Neural progenitor cell (in vitro differentiated cells): ENCODE data around the gene AHNAK2. TPM values are rescaled to one million over a fixed set of nuclear protein-coding genes. Genes with fewer than 3 reads are reported as not detected.

Experiments
- DNase-seq: peaks from one replicate; pipeline ENCODE4 v3.0.0-alpha.2; 2016; ENCODE audit warnings: low spot score
- H2AFZ ChIP-seq: fragments of 200-600 bp; sonication (generic); replicated peaks from 2 replicates; pipeline ENCODE4 v1.6.1; 2016; ENCODE audit warnings: antibody characterized with exemption
- H3F3A ChIP-seq: fragments of 200-600 bp; sonication (generic); 2 replicates; pipeline ENCODE4 v1.6.1; 2016; ENCODE audit warnings: antibody characterized with exemption, low read depth
- H3K27ac ChIP-seq: fragments of 200-600 bp; sonication (generic); 2 replicates; pipeline ENCODE4 v1.5.1; 2016; ENCODE audit warnings: mild to moderate bottlenecking
- H3K27me3 ChIP-seq: fragments of 200-600 bp; sonication (generic); 2 replicates; pipeline ENCODE4 v1.6.1; 2016; ENCODE audit warnings: mild to moderate bottlenecking, moderate library complexity
- H3K36me3 ChIP-seq: fragments of 200-600 bp; sonication (generic); 2 replicates; pipeline ENCODE4 v1.5.1; 2016
- H3K4me1 ChIP-seq: fragments of 200-600 bp; sonication (generic); 2 replicates; pipeline ENCODE4 v1.6.1; 2016; ENCODE audit warnings: mixed run types
- H3K4me2 ChIP-seq: fragments of 200-600 bp; sonication (generic); 2 replicates; pipeline ENCODE4 v1.6.1; 2016
- H3K4me3 ChIP-seq: fragments of 200-600 bp; sonication (generic); 2 replicates; pipeline ENCODE4 v1.5.1; 2016
- H3K79me2 ChIP-seq: fragments of 200-600 bp; sonication (generic); 2 replicates; pipeline ENCODE4 v1.6.1; 2016; ENCODE audit warnings: low read depth
- H3K9ac ChIP-seq: fragments of 200-600 bp; sonication (generic); 2 replicates; pipeline ENCODE4 v1.6.1; 2016
- H3K9me3 ChIP-seq: fragments of 200-600 bp; sonication (generic); 2 replicates; pipeline ENCODE4 v1.5.1; 2016; ENCODE audit warnings: low read depth
- H4K20me1 ChIP-seq: fragments of 200-600 bp; sonication (generic); 2 replicates; pipeline ENCODE4 v1.6.1; 2016; ENCODE audit warnings: low read depth
- H3K27ac Mint-ChIP-seq: 3 replicates; pipeline ENCODE4 v1.8.0; 2021; ENCODE audit warnings: mixed read lengths
- H3K27me3 Mint-ChIP-seq: 2 replicates; pipeline ENCODE4 v1.8.0; 2022; ENCODE audit warnings: low read depth, mild to moderate bottlenecking, inconsistent platforms, moderate library complexity, mixed read lengths; ENCODE audit not compliant: insufficient read depth
- H3K36me3 Mint-ChIP-seq: 3 replicates; pipeline ENCODE4 v1.8.0; 2021; ENCODE audit warnings: mixed read lengths
- H3K4me1 Mint-ChIP-seq: 3 replicates; pipeline ENCODE4 v1.8.0; 2021; ENCODE audit warnings: mixed read lengths
- H3K4me3 Mint-ChIP-seq: 3 replicates; pipeline ENCODE4 v1.8.0; 2021; ENCODE audit warnings: mild to moderate bottlenecking, moderate library complexity, mixed read lengths
- H3K9me3 Mint-ChIP-seq: 3 replicates; pipeline ENCODE4 v1.8.0; 2020; ENCODE audit warnings: mixed read lengths
- EZH2 ChIP-seq: fragments of 200-600 bp; sonication (generic); IDR thresholded peaks from 2 replicates; pipeline ENCODE4 v1.6.1; 2017; ENCODE audit warnings: antibody characterized with exemption, mild to moderate bottlenecking, moderate library complexity
- EZH2phosphoT487 ChIP-seq: fragments of 200-600 bp; sonication (generic); IDR thresholded peaks from 2 replicates; pipeline ENCODE4 v1.6.1; 2017; ENCODE audit warnings: antibody characterized with exemption
- total RNA-seq: library from RNA; depleted of rRNA; stranded (reverse); fragments of >200 nt; gene quantifications from 2 replicates; pipeline ENCODE4 v1.2.3, GENCODE V29; 2015; ENCODE audit warnings: low replicate concordance
- TF ChIP-seq, protein P1 (sequence below): fragments of 200-600 bp; sonication (generic); IDR thresholded peaks from 2 replicates; pipeline ENCODE4 v1.5.1; 2017; ENCODE audit warnings: antibody characterized with exemption, mild to moderate bottlenecking

AHNAK2 gene
- total RNA-seq, 1 donor from 2014 or later, result 0.77 TPM

DNA sequence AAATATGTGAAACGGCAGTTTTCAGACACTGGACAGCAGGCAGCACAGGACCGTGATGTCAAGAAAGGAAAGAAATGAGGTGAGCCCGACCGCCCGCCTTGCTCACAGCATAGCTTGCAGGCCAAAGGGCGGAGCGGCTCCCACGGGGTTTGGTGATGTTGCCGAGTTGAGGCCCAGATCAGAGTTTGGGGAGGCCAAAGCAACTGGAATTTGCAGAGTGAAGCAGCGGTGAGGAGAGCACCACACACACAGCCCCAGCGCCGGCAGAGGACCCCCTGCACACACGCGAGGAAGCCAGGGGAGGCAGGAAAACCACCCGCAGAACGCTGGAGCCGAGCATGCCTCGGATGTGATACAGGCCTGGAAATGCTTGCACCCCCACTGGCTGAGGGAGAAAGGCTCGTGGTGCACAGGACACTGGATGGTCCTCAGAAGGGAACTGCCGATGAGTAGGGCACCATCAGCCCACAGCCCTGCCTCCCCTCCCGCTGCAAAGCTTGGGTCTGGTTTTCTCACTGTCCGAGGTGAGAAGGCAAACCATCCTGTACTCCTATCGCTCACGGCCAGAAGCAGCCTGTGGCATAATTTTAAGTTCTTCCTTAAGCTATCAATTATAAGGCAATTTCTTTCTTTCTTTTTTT, 79.2 kb downstream of the AHNAK2 start:
- H3K79me2 ChIP-seq, result no peaks in the 10 kb centered on the region
- no peaks in the 10 kb centered on the region for H4K20me1 ChIP-seq
- no peaks in the 10 kb centered on the region for H3F3A ChIP-seq
- Mint-ChIP-seq H3K27ac (no peak overlapping the region), H3K4me3 (no peak overlapping the region), H3K36me3 (no peaks in the 10 kb centered on the region), H3K27me3 (peaks cover 10% of the 10 kb centered on the region), H3K4me1 (peaks cover 4% of the 10 kb centered on the region), H3K9me3 (peaks cover 6% of the 10 kb centered on the region)
- H3K4me1 ChIP-seq, result no peaks in the 10 kb centered on the region
- H3K9ac ChIP-seq, result no peak overlapping the region
- no peak for DNase-seq
- no peak overlapping the region for H3K27ac ChIP-seq
- H3K4me2 ChIP-seq, result no peak overlapping the region
- H3K36me3 ChIP-seq, result peaks cover 3% of the 10 kb centered on the region
- no peak overlapping the region for H2AFZ ChIP-seq
- H3K27me3 ChIP-seq, result peaks cover 28% of the 10 kb centered on the region
- H3K9me3 ChIP-seq, result no peaks in the 10 kb centered on the region
- TF ChIP-seq EZH2 (no peak), EZH2phosphoT487 (no peak)
- TF ChIP-seq, protein P1, sequence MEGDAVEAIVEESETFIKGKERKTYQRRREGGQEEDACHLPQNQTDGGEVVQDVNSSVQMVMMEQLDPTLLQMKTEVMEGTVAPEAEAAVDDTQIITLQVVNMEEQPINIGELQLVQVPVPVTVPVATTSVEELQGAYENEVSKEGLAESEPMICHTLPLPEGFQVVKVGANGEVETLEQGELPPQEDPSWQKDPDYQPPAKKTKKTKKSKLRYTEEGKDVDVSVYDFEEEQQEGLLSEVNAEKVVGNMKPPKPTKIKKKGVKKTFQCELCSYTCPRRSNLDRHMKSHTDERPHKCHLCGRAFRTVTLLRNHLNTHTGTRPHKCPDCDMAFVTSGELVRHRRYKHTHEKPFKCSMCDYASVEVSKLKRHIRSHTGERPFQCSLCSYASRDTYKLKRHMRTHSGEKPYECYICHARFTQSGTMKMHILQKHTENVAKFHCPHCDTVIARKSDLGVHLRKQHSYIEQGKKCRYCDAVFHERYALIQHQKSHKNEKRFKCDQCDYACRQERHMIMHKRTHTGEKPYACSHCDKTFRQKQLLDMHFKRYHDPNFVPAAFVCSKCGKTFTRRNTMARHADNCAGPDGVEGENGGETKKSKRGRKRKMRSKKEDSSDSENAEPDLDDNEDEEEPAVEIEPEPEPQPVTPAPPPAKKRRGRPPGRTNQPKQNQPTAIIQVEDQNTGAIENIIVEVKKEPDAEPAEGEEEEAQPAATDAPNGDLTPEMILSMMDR, result no peak
- no peak overlapping the region for H3K4me3 ChIP-seq

GRCh38 chr14:104898195-104898558, 80.0 kb downstream of the AHNAK2 start:
- no peak overlapping the region for H3K4me2 ChIP-seq

GRCh38 chr14:104897330-104898194, 80.6 kb downstream of the AHNAK2 start:
- no peak overlapping the region for H3K4me3 Mint-ChIP-seq
- TF ChIP-seq, protein P1, result no peak
- TF ChIP-seq EZH2 (no peak), EZH2phosphoT487 (no peak)
- H3K36me3 Mint-ChIP-seq, result no peaks in the 10 kb centered on the region
- no peaks in the 10 kb centered on the region for H4K20me1 ChIP-seq
- H3K27ac ChIP-seq, result no peak overlapping the region
- no peaks in the 10 kb centered on the region for H3F3A ChIP-seq
- no peak overlapping the region for H3K4me2 ChIP-seq
- no peak overlapping the region for H3K4me3 ChIP-seq
- H3K4me1 ChIP-seq, result no peaks in the 10 kb centered on the region
- no peak overlapping the region for H2AFZ ChIP-seq
- H3K79me2 ChIP-seq, result no peaks in the 10 kb centered on the region
- H3K27ac Mint-ChIP-seq, result no peak overlapping the region
- peaks cover 14% of the 10 kb centered on the region for H3K27me3 ChIP-seq
- H3K4me1 Mint-ChIP-seq, result peaks cover 4% of the 10 kb centered on the region
- no peak overlapping the region for H3K9ac ChIP-seq
- no peaks in the 10 kb centered on the region for H3K9me3 ChIP-seq
- no peak for DNase-seq
- no peaks in the 10 kb centered on the region for H3K27me3 Mint-ChIP-seq
- peaks cover 3% of the 10 kb centered on the region for H3K36me3 ChIP-seq
- no peaks in the 10 kb centered on the region for H3K9me3 Mint-ChIP-seq

More at GRCh38 chr14:104898195-104898558, 80.0 kb downstream of the AHNAK2 start:
- Mint-ChIP-seq H3K4me1 (peaks cover 4% of the 10 kb centered on the region), H3K4me3 (no peak overlapping the region), H3K36me3 (no peaks in the 10 kb centered on the region), H3K9me3 (peaks cover under 1% of the 10 kb centered on the region), H3K27me3 (peaks cover 2% of the 10 kb centered on the region), H3K27ac (no peak overlapping the region)
- H3K4me1 ChIP-seq, result no peaks in the 10 kb centered on the region
- no peaks in the 10 kb centered on the region for H4K20me1 ChIP-seq
- H3F3A ChIP-seq, result no peaks in the 10 kb centered on the region
- no peak for DNase-seq
- no peak overlapping the region for H3K4me3 ChIP-seq
- H3K9me3 ChIP-seq, result no peaks in the 10 kb centered on the region
- peaks cover 20% of the 10 kb centered on the region for H3K27me3 ChIP-seq
- TF ChIP-seq, protein P1, result no peak
- no peak for TF ChIP-seq EZH2
- TF ChIP-seq EZH2phosphoT487, result no peak
- no peaks in the 10 kb centered on the region for H3K79me2 ChIP-seq
- no peak overlapping the region for H3K9ac ChIP-seq
- H3K27ac ChIP-seq, result no peak overlapping the region
- H2AFZ ChIP-seq, result no peak overlapping the region
- peaks cover 3% of the 10 kb centered on the region for H3K36me3 ChIP-seq
